Mammary epithelial cell (primary cell): ENCODE data around the gene MCF2L.
"Not testable (repeated sequence)": the region's sequence is repeated elsewhere in the genome, so short reads cannot be mapped to it uniquely, and the experiment has no call there.

ENCODE experiments used
- CTCF ChIP-seq, 2 donors: IDR thresholded peaks in 1 of 2; conservative IDR thresholded peaks in 1 of 2; 2 replicates each; pipeline ENCODE4 v1.5.1; 2011 to 2012; ENCODE audit warnings: inconsistent platforms in 2 of 2, low read length in 2 of 2, mild to moderate bottlenecking in 2 of 2, control low read depth in 1 of 2, low read depth in 1 of 2; ENCODE audit not compliant: insufficient read depth in 1 of 2; ENCODE audit errors: extremely low read depth in 1 of 2
- EZH2 ChIP-seq: IDR thresholded peaks from 2 replicates; pipeline ENCODE4 v1.6.1; 2012; ENCODE audit warnings: low read length, inconsistent platforms, borderline replicate concordance

GRCh38 chr13:113030259-113030640 lies 61.2 kb downstream of the MCF2L start:
- not testable (repeated sequence) for TF ChIP-seq CTCF (conservative IDR thresholded peaks at IDR 0.05 in 1 of 2, IDR thresholded peaks at IDR 0.05 in 1 of 2; ENCODE audit: extremely low read depth in 1 of 2, insufficient read depth in 1 of 2, low read depth in 1 of 2, low read length in 2 of 2); EZH2
